Stromal cell of bone marrow (primary cell): Measurements from ENCODE around the gene DNAJC11.
"Not testable (repeated sequence)": the region's sequence is repeated elsewhere in the genome, so short reads cannot be mapped to it uniquely, and the experiment has no call there.

ENCODE experiments used
- DNase-seq: peaks from one replicate; pipeline ENCODE4 v3.0.0-alpha.2; 2012; ENCODE audit warnings: low read depth

Gene DNAJC11

DNA sequence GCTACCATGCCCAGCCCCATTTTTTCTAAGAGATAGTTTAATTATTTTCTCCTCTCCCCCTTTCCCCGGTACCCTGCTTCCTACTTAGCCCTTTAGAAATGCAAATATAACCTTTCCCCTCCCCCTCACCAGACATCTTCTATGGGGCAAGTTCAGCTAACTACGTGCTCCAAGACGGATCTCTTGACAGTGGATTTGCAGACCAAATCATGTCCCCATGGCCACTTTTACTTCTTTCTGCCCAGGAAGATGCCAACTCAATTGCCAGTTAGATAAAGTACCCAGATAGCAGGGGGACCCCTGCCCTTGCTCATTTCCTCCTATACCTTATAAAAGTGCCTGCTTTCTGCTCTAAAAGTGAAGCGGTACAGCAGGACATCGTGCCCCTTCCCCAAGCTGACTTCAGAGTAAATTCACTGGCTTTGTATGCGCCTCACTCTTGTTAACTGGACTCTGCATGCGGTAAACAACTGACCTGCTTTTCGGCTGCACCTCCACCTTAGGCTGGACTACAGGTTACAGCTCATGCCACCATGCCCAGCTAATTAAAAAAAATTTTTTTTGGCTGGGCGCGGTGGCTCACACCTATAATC lies 7.4 kb downstream of the DNAJC11 start:
- no peak for DNase-seq

- DNase-seq, result no peak
Observed at GRCh38 chr1:6692956-6693355, 8.7 kb downstream of the DNAJC11 start.

DNA sequence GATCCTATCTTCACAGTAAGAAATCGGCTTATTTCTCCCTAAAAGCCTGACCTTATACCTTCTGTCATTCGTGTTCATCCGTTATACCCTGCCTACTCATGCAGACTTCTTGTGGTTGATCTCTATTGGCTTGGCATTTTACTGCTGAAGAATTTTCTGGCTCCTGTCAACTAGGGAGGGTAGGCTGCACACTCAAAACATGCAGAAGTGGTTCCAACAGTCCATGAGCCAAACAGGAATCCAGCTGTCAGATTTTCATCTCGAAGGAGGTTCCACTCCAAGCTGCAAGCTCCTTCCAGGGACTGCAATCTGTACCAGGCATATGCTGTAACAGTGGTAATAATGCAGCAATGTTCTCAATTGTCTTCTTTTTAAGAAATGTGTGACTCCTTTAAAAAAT lies 10.1 kb downstream of the DNAJC11 start:
- DNase-seq, result no peak

DNA sequence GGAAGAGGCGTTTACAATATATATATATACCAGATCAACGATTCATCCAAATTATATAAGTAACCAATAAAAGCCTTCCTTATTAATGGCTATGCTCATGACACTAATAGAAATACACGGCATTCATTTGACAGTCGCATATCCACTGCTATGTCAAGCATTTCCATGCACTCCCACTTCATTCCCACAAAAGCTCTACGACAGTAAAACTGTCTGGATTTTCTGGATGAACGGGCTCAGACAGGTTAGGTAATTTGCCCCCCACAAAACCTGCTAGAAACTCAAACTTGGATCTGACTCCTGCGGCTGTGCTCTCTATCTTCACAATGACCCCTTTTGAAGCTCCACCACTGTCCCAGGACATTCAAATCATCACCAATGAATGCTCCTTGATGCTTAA lies 11.4 kb downstream of the DNAJC11 start:
- no peak for DNase-seq

- DNase-seq, result no peak
Observed at GRCh38 chr1:6688757-6689156, 12.9 kb downstream of the DNAJC11 start.

DNA sequence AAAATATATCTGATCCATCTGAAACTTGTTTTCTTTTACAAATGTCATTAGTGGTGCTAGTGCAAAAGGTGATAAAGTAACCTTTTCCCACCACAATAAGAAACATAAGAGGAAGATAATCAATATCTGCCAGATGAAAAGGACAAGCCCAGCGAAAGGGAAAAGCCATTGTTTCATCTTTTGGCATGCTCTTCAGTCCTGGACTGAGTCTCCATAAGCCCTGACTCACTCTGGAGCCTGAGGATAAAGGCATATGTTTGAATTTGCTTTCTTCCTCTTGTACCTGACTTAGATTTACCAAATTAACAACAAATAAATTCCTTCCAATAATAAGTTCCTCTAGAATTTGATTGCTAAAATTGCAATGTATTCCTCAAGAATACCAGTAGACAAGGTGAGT lies 13.6 kb downstream of the DNAJC11 start:
- no peak for DNase-seq

DNA sequence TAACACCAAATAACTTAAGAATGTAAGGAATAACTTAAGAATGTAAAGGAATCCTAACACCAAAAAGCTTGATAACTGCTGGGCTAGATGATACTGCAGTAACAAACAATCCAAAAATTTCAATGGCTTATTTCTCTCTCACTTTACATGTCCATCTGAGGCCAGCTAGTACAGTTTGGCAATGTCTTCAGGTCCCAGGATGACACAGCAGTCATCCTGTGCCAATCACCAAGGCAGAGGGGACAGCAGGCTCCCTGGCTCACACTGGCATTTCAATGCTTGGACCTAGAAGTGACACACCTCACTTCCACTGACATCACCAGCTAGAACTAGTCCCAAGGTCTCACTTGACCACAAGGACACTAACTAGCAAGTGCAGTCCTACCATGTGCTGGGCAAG lies 15.3 kb downstream of the DNAJC11 start:
- DNase-seq, result no peak

- DNase-seq, result no peak
Observed at GRCh38 chr1:6685381-6685780, 16.2 kb downstream of the DNAJC11 start.

DNA sequence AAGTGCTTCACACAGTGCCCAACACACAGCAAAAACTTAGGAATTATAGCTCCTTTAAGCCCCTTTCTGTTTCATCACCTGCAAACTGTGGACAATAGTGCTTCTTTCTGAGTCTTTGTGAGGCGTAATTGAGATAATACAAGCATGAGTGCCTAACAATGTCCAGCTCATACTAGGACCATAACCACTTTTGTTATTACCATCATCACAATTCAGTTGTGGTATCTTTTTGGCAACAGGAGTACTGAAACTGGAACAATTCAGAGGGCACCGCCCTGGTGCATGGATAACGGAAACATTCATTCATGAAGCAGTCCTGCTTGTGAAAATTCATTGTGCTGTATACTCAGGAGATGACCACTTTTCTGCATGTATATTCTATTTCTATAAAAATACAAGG lies 18.2 kb downstream of the DNAJC11 start:
- no peak for DNase-seq

- no peak for DNase-seq
Observed at GRCh38 chr1:6675941-6676340, 25.7 kb downstream of the DNAJC11 start.

GRCh38 chr1:6674771-6675170 lies 26.8 kb downstream of the DNAJC11 start:
- DNase-seq, result no peak

DNA sequence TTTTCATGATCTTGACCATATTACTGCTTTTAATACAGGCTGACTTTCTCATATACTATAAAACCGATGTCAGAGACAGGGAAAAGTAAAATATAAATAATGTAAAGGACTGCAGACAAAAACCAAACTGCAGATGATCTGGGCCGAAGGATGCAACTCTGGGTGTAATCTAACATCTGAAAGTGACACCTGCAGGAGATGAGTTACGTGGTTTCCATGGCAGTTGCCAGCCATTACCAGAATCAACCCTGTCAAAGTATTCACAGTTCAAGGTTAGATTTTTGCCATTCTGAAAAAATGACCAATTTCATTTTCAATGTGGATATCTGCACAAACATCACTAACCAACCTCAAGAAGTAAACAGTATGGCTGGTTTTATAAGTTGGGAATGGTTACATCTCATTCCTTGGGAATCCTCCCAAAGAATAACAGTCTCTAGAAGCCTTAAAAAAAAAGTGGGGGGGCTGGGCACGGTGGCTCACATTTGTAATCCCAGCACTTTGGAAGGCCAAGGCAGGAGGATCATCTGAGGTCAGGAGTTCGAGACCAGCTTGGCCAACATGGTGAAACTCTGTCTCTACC lies 27.7 kb downstream of the DNAJC11 start:
- no peak for DNase-seq

GRCh38 chr1:6672558-6672957 lies 29.1 kb downstream of the DNAJC11 start:
- DNase-seq, result no peak

DNA sequence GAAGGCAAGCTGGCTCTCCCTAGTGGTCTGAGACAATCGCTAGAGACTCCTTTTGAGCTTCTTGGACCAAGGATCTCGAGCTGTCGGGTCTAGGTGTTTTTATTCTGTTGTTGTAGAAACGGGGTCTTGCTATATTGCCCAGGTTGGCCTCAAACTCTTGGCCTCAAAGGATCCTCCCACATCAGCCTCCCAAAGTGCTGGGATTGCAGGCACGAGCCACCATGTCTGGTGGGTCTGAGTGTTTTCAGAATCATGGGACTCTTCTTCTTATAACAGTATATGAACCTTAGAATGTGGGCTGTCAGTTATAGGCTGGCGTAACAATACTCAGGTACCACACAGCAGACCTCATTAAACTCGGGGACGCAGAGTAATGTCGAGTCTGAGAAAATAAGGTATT lies 33.1 kb downstream of the DNAJC11 start:
- no peak for DNase-seq

- no peak for DNase-seq
Observed at GRCh38 chr1:6667139-6667538, 34.5 kb downstream of the DNAJC11 start.

- DNase-seq, result no peak
Observed at GRCh38 chr1:6666696-6667095, 34.9 kb downstream of the DNAJC11 start.

DNA sequence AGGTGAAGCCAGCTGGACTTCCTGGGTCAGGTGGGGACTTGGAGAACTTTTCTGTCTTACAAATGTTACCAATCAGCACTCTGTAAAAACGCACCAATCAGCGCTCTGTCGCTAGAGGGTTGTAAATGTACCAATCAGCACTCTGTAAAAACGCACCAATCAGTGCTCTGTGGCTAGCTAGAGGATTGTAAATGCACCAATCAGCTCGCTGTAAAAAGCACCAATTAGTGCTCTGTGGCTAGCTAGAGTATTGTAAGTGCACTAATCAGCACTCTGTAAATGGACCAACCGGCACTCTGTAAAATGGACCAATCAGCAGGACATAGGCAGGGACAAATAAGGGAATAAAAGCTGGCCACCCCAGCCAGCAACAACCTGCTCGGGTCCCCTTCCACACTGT lies 39.1 kb downstream of the DNAJC11 start:
- not testable (repeated sequence) for DNase-seq

DNA sequence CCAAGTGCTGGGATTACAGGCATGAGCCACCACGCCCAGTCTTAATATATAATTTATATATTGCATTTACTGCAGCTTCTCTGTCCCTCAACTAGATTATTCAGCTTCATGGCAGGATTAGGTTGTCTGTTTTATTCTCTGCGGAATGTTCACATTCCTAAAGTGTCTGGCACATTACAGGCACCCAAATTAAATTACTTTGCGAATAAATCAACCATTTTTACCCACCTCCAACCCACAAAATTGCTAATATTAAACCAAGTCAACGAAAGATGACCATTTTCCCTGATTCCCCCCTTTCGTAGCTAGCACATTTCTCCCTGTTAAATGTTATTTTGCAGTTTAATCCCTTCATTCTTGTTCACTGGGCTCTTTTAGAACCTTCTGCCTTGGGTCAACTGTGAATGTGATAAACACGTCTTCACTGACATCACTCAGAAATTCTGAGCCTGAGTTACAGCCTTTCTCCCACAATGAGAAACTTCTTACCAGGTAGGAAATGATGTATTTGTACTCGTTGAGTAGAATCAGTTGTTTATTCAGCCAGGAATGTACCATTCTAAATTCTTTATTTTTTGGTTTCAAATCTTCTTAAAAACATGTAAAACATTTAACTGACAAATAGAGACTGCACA lies 41.1 kb downstream of the DNAJC11 start:
- no peak for DNase-seq

DNA sequence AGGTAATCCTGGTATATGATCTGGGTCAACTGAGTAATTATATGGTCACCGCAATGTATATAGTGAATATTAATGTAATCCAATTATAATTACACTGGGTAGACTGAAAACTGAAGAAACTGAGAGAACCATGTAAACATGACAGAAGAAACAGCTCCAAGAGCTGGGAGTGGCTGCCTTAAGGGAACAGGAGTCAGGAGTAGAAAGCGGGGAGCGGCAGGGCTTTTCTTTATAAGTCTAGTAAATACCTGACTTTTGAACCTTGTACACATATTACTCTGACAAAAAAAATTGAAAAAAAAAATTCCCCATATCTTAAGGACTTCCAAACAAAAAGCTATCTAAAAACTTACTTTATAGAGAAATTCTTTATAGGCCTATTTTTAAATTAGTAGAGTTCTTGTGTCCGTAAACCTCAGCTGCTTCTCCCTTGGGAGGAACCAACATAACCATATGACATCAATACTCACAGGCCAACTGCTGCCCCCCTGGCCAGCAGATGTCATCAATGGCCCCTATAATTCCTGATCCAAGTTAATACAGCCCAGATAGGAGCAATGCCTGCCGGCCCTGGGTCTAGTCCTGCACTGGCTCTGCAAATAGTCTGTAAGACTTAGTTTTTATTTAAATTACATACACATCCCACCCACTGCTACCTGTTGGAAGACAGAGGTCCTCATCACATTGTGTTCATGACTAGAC lies 43.1 kb downstream of the DNAJC11 start:
- DNase-seq, result no peak

DNA sequence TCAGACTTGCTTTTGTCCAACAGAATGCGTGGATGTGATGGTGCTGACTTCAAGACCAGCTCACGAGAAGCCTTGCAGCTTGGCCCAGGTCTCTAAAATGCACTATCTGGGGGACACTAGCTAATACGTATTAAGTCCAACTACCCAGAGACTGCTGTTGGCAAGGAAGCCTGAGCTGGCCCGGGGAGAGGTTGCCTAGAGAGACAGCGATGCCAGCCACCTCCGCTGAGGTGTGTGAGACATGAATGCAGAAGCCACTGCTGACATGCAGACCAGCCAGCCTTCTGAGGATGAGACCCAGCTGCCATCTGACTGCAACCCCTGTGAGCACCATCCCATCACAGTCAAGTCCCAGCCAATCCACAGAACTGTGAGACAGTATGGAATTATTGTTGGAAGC lies 44.5 kb downstream of the DNAJC11 start:
- no peak for DNase-seq

DNA sequence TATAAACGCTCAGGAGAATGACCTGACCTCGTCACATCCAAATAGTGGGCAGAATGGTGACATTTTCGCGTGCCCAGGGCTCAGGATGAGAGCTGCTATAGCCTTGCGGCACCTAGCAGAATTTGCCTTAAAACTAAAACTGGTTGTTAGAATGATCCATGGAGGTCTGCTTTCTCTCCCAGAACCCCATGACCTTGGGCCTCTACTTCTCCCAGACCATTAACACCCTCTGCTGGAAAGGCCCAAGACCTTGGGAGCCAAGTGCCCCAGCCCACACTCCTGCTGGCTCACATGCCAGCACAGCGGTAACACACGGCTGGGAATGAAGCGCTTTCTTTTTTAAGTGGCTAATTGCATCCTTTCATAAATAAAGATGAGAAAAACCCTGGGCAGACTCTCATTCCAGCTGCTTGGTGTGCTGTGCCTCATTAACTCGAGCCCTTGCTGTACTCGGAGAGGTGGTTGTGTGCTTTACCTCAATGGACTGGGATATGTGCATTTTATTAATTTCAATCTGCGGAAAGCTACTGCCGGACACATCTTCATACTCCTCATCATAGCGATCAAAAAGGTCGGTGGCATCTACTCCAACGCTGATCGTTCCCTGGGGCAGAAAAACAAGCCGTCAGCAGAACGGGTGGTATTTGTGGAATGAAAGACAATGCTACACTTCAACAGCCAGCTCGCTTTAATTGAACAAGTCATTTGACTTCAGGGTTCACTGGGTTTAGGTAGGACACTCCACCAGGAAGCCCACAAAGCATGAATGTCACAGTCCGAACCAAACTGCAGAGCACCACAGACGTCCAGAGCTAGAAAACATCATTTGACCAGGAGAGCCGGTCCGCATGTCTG lies 48.0 kb downstream of the DNAJC11 start:
- no peak for DNase-seq

GRCh38 chr1:6652986-6653385 lies 48.6 kb downstream of the DNAJC11 start:
- no peak for DNase-seq
